HepG2 (cell line): Measurements from ENCODE around the gene MIF. TPM values are rescaled to one million over a fixed set of nuclear protein-coding genes. Genes with fewer than 3 reads are reported as not detected.

Experiments used
- CBX2 ChIP-seq, 2 experiments: fragments of 200-600 bp in 1 of 2; sonication (generic); formaldehyde crosslinking in 1 of 2; IDR thresholded peaks; 2 replicates each; pipeline versions ENCODE4 v1.7.0 to v1.8.1; 2018 to 2022; ENCODE audit warnings: low read depth in 2 of 2, low read length in 1 of 2, mild to moderate bottlenecking in 1 of 2, missing genetic modification reagents in 1 of 2
- KDM5B ChIP-seq: sonication (generic); formaldehyde crosslinking; IDR thresholded peaks from 2 replicates; pipeline ENCODE4 v1.4.0; 2020; ENCODE audit warnings: missing genetic modification reagents, mild to moderate bottlenecking, borderline replicate concordance
- SIN3A ChIP-seq: IDR thresholded peaks from 2 replicates; pipeline ENCODE4 v1.6.1; 2011; ENCODE audit warnings: low read depth, mild to moderate bottlenecking, control low read depth, low read length, borderline replicate concordance
- SP4 ChIP-seq: sonication (generic); formaldehyde crosslinking; IDR thresholded peaks from 2 replicates; pipeline ENCODE4 v1.8.1; 2023; ENCODE audit warnings: mild to moderate bottlenecking, missing genetic modification reagents
- TMF1 ChIP-seq: sonication (generic); formaldehyde crosslinking; IDR thresholded peaks from 2 replicates; pipeline ENCODE4 v1.8.1; 2022; ENCODE audit warnings: low read depth, missing genetic modification reagents
- YY1 ChIP-seq: IDR thresholded peaks from 2 replicates; pipeline ENCODE4 v1.6.1; 2011; ENCODE audit warnings: low read length, low read depth, moderate library complexity, mild to moderate bottlenecking; ENCODE audit not compliant: insufficient read depth, insufficient replicate concordance
- ZEB1 ChIP-seq: IDR thresholded peaks from 2 replicates; pipeline ENCODE4 v1.6.1; 2012; ENCODE audit warnings: mild to moderate bottlenecking, low read depth, inconsistent platforms; ENCODE audit not compliant: insufficient replicate concordance
- ZFP1 ChIP-seq: IDR thresholded peaks from 2 replicates; pipeline ENCODE4 v1.6.1; 2016
- ZMYM2 ChIP-seq: sonication (generic); formaldehyde crosslinking; IDR thresholded peaks from 2 replicates; pipeline ENCODE4 v1.8.0; 2022; ENCODE audit warnings: mild to moderate bottlenecking, missing genetic modification reagents
- ZNF24 ChIP-seq: fragments of 450-650 bp; IDR thresholded peaks from 2 replicates; pipeline ENCODE4 v1.6.1; 2017; ENCODE audit warnings: antibody characterized with exemption, mild to moderate bottlenecking
- ZNF543 ChIP-seq: sonication (generic); formaldehyde crosslinking; IDR thresholded peaks from 2 replicates; pipeline ENCODE4 v1.4.0; 2020; ENCODE audit warnings: mild to moderate bottlenecking, missing genetic modification reagents
- ZNF777 ChIP-seq: sonication (generic); formaldehyde crosslinking; IDR thresholded peaks from 2 replicates; pipeline ENCODE4 v1.4.0; 2020; ENCODE audit warnings: missing genetic modification reagents
- ZNF850 ChIP-seq: sonication (generic); formaldehyde crosslinking; conservative IDR thresholded peaks from 2 replicates; pipeline ENCODE4 v1.9.0; 2021; ENCODE audit warnings: mild to moderate bottlenecking, missing genetic modification reagents
- polyA plus RNA-seq, 8 experiments: library from polyadenylated mRNA; depleted of rRNA in 3 of 8; stranded (reverse) in 7 of 8; unstranded in 1 of 8; fragments of >200 nt; fragmentation: Illumina TruSeq in 4 of 8; extraction: Trizol in 4 of 8; gene quantifications; 2 replicates each; pipeline versions ENCODE4 v1.2.1 to v1.2.3, GENCODE V29; 2011 to 2016; ENCODE audit warnings: low read depth in 4 of 8, missing spikeins in 1 of 8, mixed read lengths in 1 of 8; ENCODE audit not compliant: insufficient read depth in 1 of 8
- total RNA-seq, 5 experiments: library from RNA; depleted of rRNA; stranded (reverse); fragments of >200 nt; fragmentation: Illumina TruSeq; extraction: Trizol; gene quantifications; 2 replicates each; pipeline ENCODE4 v1.2.3, GENCODE V29; 2016; ENCODE audit warnings: low read depth in 1 of 5
- TF ChIP-seq, protein P1 (sequence below): IDR thresholded peaks from 2 replicates; pipeline ENCODE4 v1.6.1; 2016; ENCODE audit warnings: low read depth, control low read depth
- TF ChIP-seq, protein P2 (sequence below): sonication (generic); formaldehyde crosslinking; IDR thresholded peaks from 2 replicates; pipeline ENCODE4 v1.8.1; 2023; ENCODE audit warnings: mild to moderate bottlenecking, missing genetic modification reagents
- TF ChIP-seq, protein P3 (sequence below): IDR thresholded peaks from 2 replicates; pipeline ENCODE4 v1.6.1; 2016
- TF ChIP-seq, protein P4 (sequence below): sonication (generic); formaldehyde crosslinking; IDR thresholded peaks from 2 replicates; pipeline ENCODE4 v1.4.0; 2020; ENCODE audit warnings: mild to moderate bottlenecking, missing genetic modification reagents
- TF ChIP-seq, protein P5 (sequence below), 2 experiments: fragments of 450-650 bp in 1 of 2; sonication (generic) in 1 of 2; formaldehyde crosslinking; IDR thresholded peaks; 2 replicates each; pipeline versions ENCODE4 v1.5.0 to v1.8.0; 2020 to 2022; ENCODE audit warnings: mild to moderate bottlenecking in 1 of 2, missing genetic modification reagents in 1 of 2
- TF ChIP-seq, protein P6 (sequence below): sonication (generic); formaldehyde crosslinking; IDR thresholded peaks from 2 replicates; pipeline ENCODE4 v1.5.1; 2020; ENCODE audit warnings: missing genetic modification reagents, mild to moderate bottlenecking, borderline replicate concordance
- TF ChIP-seq, protein P7 (sequence below): sonication (generic); formaldehyde crosslinking; IDR thresholded peaks from 2 replicates; pipeline ENCODE4 v1.5.1; 2020; ENCODE audit warnings: mild to moderate bottlenecking, moderate library complexity, missing genetic modification reagents

Gene MIF
- total and polyA plus RNA-seq, 2 of the 13 experiments (the other 11 are each of a cell fraction or from before 2014, with no cell fraction given) = 634 to 675 TPM

DNA sequence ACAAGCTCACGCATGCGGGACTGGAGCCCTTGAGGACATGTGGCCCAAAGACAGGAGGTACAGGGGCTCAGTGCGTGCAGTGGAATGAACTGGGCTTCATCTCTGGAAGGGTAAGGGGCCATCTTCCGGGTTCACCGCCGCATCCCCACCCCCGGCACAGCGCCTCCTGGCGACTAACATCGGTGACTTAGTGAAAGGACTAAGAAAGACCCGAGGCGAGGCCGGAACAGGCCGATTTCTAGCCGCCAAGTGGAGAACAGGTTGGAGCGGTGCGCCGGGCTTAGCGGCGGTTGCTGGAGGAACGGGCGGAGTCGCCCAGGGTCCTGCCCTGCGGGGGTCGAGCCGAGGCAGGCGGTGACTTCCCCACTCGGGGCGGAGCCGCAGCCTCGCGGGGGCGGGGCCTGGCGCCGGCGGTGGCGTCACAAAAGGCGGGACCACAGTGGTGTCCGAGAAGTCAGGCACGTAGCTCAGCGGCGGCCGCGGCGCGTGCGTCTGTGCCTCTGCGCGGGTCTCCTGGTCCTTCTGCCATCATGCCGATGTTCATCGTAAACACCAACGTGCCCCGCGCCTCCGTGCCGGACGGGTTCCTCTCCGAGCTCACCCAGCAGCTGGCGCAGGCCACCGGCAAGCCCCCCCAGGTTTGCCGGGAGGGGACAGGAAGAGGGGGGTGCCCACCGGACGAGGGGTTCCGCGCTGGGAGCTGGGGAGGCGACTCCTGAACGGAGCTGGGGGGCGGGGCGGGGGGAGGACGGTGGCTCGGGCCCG, at the start of gene MIF (continued):
- TF ChIP-seq SP4 (CRISPR knock-in tag) (peak; percentile 87), ZFP1 (CRISPR knock-in tag) (no peak), TMF1 (peak; percentile 65; the same call in 1 of the 2 replicates), ZEB1 (no peak), KDM5B (CRISPR knock-in tag) (peak; percentile 74; the same call in 1 of the 2 replicates), ZNF543 (CRISPR knock-in tag) (peak; percentile 55; the same call in 1 of the 2 replicates), ZMYM2 (CRISPR knock-in tag) (peak; percentile 70; the same call in 1 of the 2 replicates), ZNF777 (CRISPR knock-in tag) (0 out of 2 replicates have a peak, but pooled peaks have one; percentile 5), SIN3A (no peak; the same call in 1 of the 2 replicates), ZNF850 (CRISPR knock-in tag) (0 out of 2 replicates have a peak, but pooled peaks have one; percentile 75), ZNF24 (peak; percentile 39; the same call in 1 of the 2 replicates), CBX2 (IDR thresholded peaks at IDR 0.05; ENCODE audit: low read depth, low read length) (no peak), CBX2 (CRISPR knock-in tag; IDR thresholded peaks at IDR 0.05; ENCODE audit: low read depth) (peak; percentile 75; the same call in 1 of the 2 replicates), YY1 (peak; percentile 63)
- TF ChIP-seq, protein P1, sequence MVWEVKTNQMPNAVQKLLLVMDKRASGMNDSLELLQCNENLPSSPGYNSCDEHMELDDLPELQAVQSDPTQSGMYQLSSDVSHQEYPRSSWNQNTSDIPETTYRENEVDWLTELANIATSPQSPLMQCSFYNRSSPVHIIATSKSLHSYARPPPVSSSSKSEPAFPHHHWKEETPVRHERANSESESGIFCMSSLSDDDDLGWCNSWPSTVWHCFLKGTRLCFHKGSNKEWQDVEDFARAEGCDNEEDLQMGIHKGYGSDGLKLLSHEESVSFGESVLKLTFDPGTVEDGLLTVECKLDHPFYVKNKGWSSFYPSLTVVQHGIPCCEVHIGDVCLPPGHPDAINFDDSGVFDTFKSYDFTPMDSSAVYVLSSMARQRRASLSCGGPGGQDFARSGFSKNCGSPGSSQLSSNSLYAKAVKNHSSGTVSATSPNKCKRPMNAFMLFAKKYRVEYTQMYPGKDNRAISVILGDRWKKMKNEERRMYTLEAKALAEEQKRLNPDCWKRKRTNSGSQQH (CRISPR knock-in tag) = peak; percentile 83; the same call in 1 of the 2 replicates
- TF ChIP-seq, protein P2, sequence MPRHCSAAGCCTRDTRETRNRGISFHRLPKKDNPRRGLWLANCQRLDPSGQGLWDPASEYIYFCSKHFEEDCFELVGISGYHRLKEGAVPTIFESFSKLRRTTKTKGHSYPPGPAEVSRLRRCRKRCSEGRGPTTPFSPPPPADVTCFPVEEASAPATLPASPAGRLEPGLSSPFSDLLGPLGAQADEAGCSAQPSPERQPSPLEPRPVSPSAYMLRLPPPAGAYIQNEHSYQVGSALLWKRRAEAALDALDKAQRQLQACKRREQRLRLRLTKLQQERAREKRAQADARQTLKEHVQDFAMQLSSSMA (CRISPR knock-in tag) = 0 out of 2 replicates have a peak, but pooled peaks have one; percentile 59
- TF ChIP-seq, protein P3, sequence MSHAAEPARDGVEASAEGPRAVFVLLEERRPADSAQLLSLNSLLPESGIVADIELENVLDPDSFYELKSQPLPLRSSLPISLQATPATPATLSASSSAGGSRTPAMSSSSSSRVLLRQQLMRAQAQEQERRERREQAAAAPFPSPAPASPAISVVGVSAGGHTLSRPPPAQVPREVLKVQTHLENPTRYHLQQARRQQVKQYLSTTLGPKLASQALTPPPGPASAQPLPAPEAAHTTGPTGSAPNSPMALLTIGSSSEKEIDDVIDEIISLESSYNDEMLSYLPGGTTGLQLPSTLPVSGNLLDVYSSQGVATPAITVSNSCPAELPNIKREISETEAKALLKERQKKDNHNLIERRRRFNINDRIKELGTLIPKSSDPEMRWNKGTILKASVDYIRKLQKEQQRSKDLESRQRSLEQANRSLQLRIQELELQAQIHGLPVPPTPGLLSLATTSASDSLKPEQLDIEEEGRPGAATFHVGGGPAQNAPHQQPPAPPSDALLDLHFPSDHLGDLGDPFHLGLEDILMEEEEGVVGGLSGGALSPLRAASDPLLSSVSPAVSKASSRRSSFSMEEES (CRISPR knock-in tag) = no peak
- TF ChIP-seq, protein P4, sequence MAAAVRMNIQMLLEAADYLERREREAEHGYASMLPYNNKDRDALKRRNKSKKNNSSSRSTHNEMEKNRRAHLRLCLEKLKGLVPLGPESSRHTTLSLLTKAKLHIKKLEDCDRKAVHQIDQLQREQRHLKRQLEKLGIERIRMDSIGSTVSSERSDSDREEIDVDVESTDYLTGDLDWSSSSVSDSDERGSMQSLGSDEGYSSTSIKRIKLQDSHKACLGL (CRISPR knock-in tag) = peak; percentile 36; the same call in 1 of the 2 replicates
- TF ChIP-seq, protein P5, sequence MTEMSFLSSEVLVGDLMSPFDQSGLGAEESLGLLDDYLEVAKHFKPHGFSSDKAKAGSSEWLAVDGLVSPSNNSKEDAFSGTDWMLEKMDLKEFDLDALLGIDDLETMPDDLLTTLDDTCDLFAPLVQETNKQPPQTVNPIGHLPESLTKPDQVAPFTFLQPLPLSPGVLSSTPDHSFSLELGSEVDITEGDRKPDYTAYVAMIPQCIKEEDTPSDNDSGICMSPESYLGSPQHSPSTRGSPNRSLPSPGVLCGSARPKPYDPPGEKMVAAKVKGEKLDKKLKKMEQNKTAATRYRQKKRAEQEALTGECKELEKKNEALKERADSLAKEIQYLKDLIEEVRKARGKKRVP (CRISPR knock-in tag; IDR thresholded peaks at IDR 0.05) = peak in 1 of 2 experiments; percentile 15; a peak in 1 of 4 replicates
- TF ChIP-seq, protein P6, sequence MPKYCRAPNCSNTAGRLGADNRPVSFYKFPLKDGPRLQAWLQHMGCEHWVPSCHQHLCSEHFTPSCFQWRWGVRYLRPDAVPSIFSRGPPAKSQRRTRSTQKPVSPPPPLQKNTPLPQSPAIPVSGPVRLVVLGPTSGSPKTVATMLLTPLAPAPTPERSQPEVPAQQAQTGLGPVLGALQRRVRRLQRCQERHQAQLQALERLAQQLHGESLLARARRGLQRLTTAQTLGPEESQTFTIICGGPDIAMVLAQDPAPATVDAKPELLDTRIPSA = 0 out of 2 replicates have a peak, but pooled peaks have one; percentile 78
- TF ChIP-seq, protein P7, sequence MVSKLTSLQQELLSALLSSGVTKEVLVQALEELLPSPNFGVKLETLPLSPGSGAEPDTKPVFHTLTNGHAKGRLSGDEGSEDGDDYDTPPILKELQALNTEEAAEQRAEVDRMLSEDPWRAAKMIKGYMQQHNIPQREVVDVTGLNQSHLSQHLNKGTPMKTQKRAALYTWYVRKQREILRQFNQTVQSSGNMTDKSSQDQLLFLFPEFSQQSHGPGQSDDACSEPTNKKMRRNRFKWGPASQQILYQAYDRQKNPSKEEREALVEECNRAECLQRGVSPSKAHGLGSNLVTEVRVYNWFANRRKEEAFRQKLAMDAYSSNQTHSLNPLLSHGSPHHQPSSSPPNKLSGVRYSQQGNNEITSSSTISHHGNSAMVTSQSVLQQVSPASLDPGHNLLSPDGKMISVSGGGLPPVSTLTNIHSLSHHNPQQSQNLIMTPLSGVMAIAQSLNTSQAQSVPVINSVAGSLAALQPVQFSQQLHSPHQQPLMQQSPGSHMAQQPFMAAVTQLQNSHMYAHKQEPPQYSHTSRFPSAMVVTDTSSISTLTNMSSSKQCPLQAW = peak; percentile 94
